HUES48 (cell line): ENCODE data around the gene FTO.

Experiments
- H3K27ac ChIP-seq: one replicate; pipeline ENCODE4 v1.7.0; 2013; ENCODE audit warnings: low read depth, low read length, inconsistent platforms
- H3K27me3 ChIP-seq: 2 replicates; pipeline ENCODE4 v1.6.1; 2013; ENCODE audit warnings: mild to moderate bottlenecking, low read length; ENCODE audit not compliant: control insufficient read depth, insufficient read depth
- H3K36me3 ChIP-seq: 2 replicates; pipeline ENCODE4 v1.6.1; 2013; ENCODE audit warnings: low read length; ENCODE audit not compliant: control insufficient read depth, insufficient read depth
- H3K4me1 ChIP-seq: 2 replicates; pipeline ENCODE4 v1.6.1; 2013; ENCODE audit warnings: mild to moderate bottlenecking, low read length; ENCODE audit not compliant: control insufficient read depth, insufficient read depth
- H3K4me3 ChIP-seq: 2 replicates; pipeline ENCODE4 v1.5.1; 2013; ENCODE audit warnings: mild to moderate bottlenecking, low read depth, low read length
- H3K9ac ChIP-seq: 2 replicates; pipeline ENCODE4 v1.6.1; 2013; ENCODE audit warnings: mild to moderate bottlenecking, low read depth, low read length, moderate library complexity
- H3K9me3 ChIP-seq: 2 replicates; pipeline ENCODE4 v1.6.1; 2013; ENCODE audit warnings: low read length; ENCODE audit not compliant: control insufficient read depth, insufficient read depth

The FTO gene

GRCh38 chr16:53734908-53735307, 31.0 kb downstream of the FTO start:
- H3K27me3 ChIP-seq = no peaks in the 10 kb centered on the region
- H3K9ac ChIP-seq = no peak overlapping the region
- H3K4me1 ChIP-seq = peaks cover 3% of the 10 kb centered on the region; the same call in 1 of the 2 replicates
- no peak overlapping the region for H3K27ac ChIP-seq
- H3K36me3 ChIP-seq = no peaks in the 10 kb centered on the region
- H3K9me3 ChIP-seq = no peaks in the 10 kb centered on the region
- no peak overlapping the region for H3K4me3 ChIP-seq

- H3K9me3 ChIP-seq = no peaks in the 10 kb centered on the region
- no peaks in the 10 kb centered on the region for H3K27me3 ChIP-seq
- H3K9ac ChIP-seq = no peak overlapping the region
- H3K4me1 ChIP-seq = peaks cover 3% of the 10 kb centered on the region; the same call in 1 of the 2 replicates
- H3K36me3 ChIP-seq = no peaks in the 10 kb centered on the region
- H3K4me3 ChIP-seq = no peak overlapping the region
- H3K27ac ChIP-seq = no peak overlapping the region
Measured at GRCh38 chr16:53736297-53736696, 32.3 kb downstream of the FTO start.

DNA sequence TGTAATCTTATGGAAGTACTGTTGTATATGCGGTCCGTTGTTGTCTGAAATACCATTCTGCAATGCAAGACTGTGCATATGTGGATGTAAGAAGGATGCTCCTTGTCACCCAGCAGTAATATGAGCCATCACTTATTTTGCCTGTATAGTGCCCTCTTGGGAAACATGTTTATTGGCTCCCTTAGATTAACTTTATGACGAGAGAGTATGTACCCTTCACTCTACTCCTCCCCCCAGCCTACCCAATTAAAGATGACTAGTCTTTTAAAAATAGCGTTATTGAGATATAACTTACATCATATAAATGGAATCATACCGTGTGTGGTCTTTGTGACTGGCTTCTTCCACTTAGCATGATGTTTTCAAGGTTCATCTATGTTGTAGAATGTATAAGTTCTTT, 33.6 kb downstream of the FTO start:
- Histone ChIP-seq H3K4me1 (no peaks in the 10 kb centered on the region; the same call in 1 of the 2 replicates), H3K27ac (no peak overlapping the region), H3K9me3 (no peaks in the 10 kb centered on the region)

DNA sequence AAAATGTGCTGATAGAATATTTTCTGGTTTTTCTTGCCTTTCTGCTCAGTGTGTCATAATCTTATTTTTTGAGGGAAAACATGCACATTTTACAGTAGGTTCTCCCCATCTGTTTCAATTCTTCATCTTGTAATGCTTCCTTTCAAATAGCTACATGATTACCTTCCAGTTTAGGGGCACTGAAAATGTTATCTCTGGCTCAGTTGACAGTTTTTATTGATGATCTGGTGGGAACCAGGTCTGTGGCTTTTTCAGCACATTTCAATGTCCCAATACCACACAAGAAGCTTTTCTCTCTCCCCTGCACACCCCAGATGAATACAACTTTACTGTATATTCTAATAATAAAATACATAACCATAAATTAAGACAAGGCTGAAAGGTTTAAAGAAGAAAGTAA, 36.5 kb downstream of the FTO start:
- H3K27me3 ChIP-seq = no peaks in the 10 kb centered on the region
- no peaks in the 10 kb centered on the region for H3K9me3 ChIP-seq
- H3K36me3 ChIP-seq = no peaks in the 10 kb centered on the region
- H3K9ac ChIP-seq = no peak overlapping the region
- H3K4me3 ChIP-seq = no peak overlapping the region
- H3K4me1 ChIP-seq = peaks cover 15% of the 10 kb centered on the region
- no peak overlapping the region for H3K27ac ChIP-seq

More for the DNA sequence above, 33.6 kb downstream of the FTO start:
- H3K36me3 ChIP-seq = no peaks in the 10 kb centered on the region
- no peak overlapping the region for H3K4me3 ChIP-seq
- H3K27me3 ChIP-seq = no peaks in the 10 kb centered on the region
- H3K9ac ChIP-seq = no peak overlapping the region

DNA sequence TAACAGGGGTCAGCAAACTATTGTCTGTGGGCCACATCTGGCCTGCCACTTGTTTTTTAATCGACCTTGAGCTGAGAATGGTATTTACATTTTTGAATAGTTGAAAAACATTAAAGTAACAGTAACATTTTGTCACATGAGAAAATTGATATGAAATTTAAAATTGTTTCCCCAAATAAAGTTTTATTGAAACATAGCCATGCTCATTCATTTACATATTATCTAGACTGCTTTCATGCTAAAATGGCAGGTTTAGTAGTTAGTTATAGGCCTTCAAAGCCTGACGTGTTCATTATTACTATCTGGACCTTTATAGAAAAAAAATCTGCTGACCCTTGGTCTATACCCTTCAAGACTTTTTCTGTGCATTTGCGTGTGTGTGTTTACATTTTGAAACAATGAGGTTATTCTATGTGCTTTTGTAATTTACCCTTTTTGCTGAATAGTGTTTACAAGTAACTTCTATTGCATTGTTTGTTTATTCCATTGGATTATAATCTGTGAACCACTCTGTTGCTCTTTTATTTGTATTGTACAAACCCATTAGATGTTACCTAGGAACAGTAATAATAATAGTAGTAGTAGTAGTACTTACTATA, 37.1 kb downstream of the FTO start:
- Histone ChIP-seq H3K4me3 (no peak overlapping the region), H3K27me3 (no peaks in the 10 kb centered on the region), H3K27ac (no peak overlapping the region), H3K4me1 (peaks cover 15% of the 10 kb centered on the region), H3K36me3 (no peaks in the 10 kb centered on the region), H3K9ac (no peak overlapping the region), H3K9me3 (no peaks in the 10 kb centered on the region)

DNA sequence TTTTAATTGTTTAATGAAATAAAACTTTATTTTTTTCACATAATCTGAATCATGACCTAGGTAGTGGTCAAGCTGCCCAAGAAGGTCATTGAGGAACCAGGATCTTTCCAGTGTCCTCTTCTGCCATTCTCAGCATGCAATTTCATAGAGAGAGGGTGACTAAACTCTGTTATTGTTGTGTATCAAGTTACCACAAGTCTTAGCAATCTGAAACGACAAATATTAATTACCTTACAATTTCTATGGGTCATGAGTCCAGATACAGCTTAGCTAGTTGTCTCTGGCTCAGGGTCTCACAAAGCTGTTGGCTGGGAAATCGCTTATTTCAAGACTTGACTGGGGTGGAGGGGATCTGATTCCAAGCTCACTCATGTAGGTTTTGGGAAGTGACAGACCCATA, 37.6 kb downstream of the FTO start:
- Histone ChIP-seq H3K36me3 (no peaks in the 10 kb centered on the region), H3K27ac (no peak overlapping the region)

DNA sequence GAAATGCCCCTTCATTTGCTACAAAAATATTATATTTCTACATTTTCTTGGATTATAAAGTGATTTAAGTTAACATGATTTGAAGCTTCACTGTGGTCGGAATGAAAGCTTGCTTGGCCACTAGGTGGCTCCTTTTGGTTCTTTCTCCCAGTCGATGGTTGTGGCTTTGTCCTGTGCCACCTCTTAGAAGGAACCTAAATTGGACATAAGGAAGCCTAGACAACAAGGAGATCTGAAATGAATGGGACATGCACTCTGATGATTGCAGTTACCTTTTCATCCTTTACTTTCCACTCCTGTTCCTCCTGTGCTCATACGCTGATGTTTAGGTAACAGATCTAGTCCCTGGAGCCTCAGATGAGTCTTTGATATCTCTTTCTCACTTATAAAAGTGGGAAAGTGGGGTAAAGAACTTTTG, 39.2 kb downstream of the FTO start:
- Histone ChIP-seq H3K27ac (no peak overlapping the region), H3K9me3 (no peaks in the 10 kb centered on the region; the same call in 1 of the 2 replicates), H3K36me3 (no peaks in the 10 kb centered on the region), H3K4me1 (peaks cover 15% of the 10 kb centered on the region), H3K4me3 (no peak overlapping the region), H3K27me3 (no peaks in the 10 kb centered on the region), H3K9ac (no peak overlapping the region)

More for the DNA sequence above, 37.6 kb downstream of the FTO start:
- Histone ChIP-seq H3K27me3 (no peaks in the 10 kb centered on the region), H3K9ac (no peak overlapping the region), H3K4me1 (peaks cover 15% of the 10 kb centered on the region), H3K4me3 (no peak overlapping the region), H3K9me3 (no peaks in the 10 kb centered on the region)

DNA sequence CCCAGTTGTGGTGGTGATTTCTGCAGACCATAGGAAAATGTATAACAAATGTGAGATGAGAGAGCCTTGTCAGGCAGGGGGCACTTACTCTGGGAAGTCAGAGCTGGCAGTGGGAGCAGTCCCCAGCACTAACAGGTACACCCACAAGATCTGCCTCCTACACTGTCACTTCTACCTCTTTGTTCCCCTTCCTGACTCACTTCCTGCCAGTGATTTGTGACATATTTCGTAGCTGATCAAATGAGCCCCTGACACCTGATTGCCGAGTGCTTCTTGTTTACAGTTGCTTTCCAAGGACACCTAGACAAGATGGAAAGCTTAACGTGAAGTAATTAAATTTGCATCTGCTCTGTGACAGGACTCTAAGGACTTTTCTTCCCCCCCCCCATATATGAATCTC, 40.5 kb downstream of the FTO start:
- H3K27ac ChIP-seq = peak overlapping the region; percentile 65
- no peak overlapping the region for H3K9ac ChIP-seq
- H3K4me3 ChIP-seq = no peak overlapping the region
- H3K27me3 ChIP-seq = no peaks in the 10 kb centered on the region
- H3K36me3 ChIP-seq = no peaks in the 10 kb centered on the region
- H3K9me3 ChIP-seq = no peaks in the 10 kb centered on the region; the same call in 1 of the 2 replicates
- H3K4me1 ChIP-seq = peaks cover 15% of the 10 kb centered on the region

DNA sequence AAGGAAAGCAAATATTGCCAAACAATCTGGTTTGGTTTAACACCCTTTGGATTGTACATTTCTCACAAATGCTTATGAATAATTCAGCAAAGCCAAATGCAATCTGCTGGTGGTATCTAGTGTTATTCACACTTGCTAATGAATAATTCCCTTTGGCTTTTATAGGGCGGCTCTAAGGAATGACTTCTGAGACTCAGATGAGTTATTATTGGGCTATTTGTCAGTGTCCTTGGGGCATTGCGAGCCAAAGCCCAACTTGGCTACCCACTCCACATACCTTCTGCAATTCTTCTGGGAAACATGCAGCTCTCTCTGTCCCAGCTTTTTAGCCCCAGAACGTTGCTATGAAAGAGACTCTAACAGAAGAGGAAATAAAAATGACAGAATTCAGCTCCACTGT, 41.1 kb downstream of the FTO start:
- H3K36me3 ChIP-seq = no peaks in the 10 kb centered on the region
- H3K9ac ChIP-seq = no peak overlapping the region
- peaks cover 15% of the 10 kb centered on the region for H3K4me1 ChIP-seq
- peak overlapping the region; percentile 65 for H3K27ac ChIP-seq
- H3K9me3 ChIP-seq = no peaks in the 10 kb centered on the region; the same call in 1 of the 2 replicates
- no peaks in the 10 kb centered on the region for H3K27me3 ChIP-seq
- H3K4me3 ChIP-seq = no peak overlapping the region

DNA sequence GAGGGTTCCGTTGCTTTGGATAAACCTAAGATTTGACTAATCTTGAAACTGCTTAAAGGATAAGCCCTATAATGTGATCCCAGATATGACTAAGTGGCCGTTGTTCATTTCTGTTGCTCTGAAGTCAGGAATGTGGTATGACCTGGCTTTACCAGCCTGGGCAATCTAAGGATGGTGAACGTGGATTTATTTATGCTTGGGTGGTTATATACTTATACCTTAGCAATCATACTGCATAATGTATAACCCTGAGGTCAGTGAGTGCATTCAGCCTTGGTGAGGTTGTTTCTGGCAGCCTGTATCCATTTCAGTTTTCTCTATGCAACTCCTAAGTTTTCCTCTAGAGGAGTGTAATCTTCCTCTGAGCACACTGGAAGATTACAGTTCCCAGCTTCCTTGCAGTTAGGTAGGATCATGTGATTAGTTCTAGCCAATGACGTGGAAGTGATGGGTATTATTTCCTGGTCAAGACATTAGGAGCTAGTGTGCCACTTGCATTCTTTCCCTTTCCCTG, 41.9 kb downstream of the FTO start:
- no peak overlapping the region for H3K27ac ChIP-seq
- no peak overlapping the region for H3K9ac ChIP-seq
- H3K9me3 ChIP-seq = no peaks in the 10 kb centered on the region; the same call in 1 of the 2 replicates
- no peaks in the 10 kb centered on the region for H3K36me3 ChIP-seq
- no peak overlapping the region for H3K4me3 ChIP-seq
- peaks cover 15% of the 10 kb centered on the region for H3K4me1 ChIP-seq
- H3K27me3 ChIP-seq = no peaks in the 10 kb centered on the region

- peaks cover 13% of the 10 kb centered on the region for H3K4me1 ChIP-seq
- no peaks in the 10 kb centered on the region for H3K27me3 ChIP-seq
- H3K4me3 ChIP-seq = no peak overlapping the region
- no peak overlapping the region for H3K27ac ChIP-seq
- no peak overlapping the region for H3K9ac ChIP-seq
- H3K36me3 ChIP-seq = no peaks in the 10 kb centered on the region
- no peaks in the 10 kb centered on the region; the same call in 1 of the 2 replicates for H3K9me3 ChIP-seq
Measured at GRCh38 chr16:53752560-53752959, 48.6 kb downstream of the FTO start.
